ENCODE data around the gene TOB2. TPM values are rescaled to one million over a fixed set of nuclear protein-coding genes. Genes with fewer than 3 reads are reported as not detected.

The TOB2 gene
- total RNA-seq, 1 donor: 29.0 TPM

GRCh38 chr22:41398921-41399320 lies 47.7 kb downstream of the TOB2 start:
- Histone ChIP-seq H3K27ac (ENCODE audit: low read depth, low read length) (no peak overlapping the region), H3K4me1 (ENCODE audit: insufficient read depth, low read length) (peaks cover 14% of the 10 kb centered on the region), H3K9me3 (ENCODE audit: low read depth, low read length) (no peaks in the 10 kb centered on the region), H2AFZ (ENCODE audit: low read length) (no peak overlapping the region), H3K4me2 (ENCODE audit: insufficient read depth, low read length) (no peak overlapping the region), H3K4me3 (ENCODE audit: insufficient read depth, low read length) (no peak overlapping the region), H3K36me3 (ENCODE audit: insufficient read depth, low read length) (peaks cover 16% of the 10 kb centered on the region), H3K27me3 (ENCODE audit: insufficient read depth, low read length) (no peaks in the 10 kb centered on the region), H4K20me1 (ENCODE audit: insufficient read depth, low read length) (no peaks in the 10 kb centered on the region), H3K79me2 (ENCODE audit: insufficient read depth, low read length) (no peaks in the 10 kb centered on the region)
- no peak for TF ChIP-seq CTCF (IDR thresholded peaks at IDR 0.05; ENCODE audit: extremely low read depth, low read depth, low read length)
- peak; percentile 66 for DNase-seq (ENCODE audit: insufficient read length, low spot score, missing footprints)

- Histone ChIP-seq H3K9me3 (ENCODE audit: low read depth, low read length) (no peaks in the 10 kb centered on the region), H2AFZ (ENCODE audit: low read length) (no peak overlapping the region), H4K20me1 (ENCODE audit: insufficient read depth, low read length) (no peaks in the 10 kb centered on the region), H3K27me3 (ENCODE audit: insufficient read depth, low read length) (no peaks in the 10 kb centered on the region), H3K4me1 (ENCODE audit: insufficient read depth, low read length) (peaks cover 13% of the 10 kb centered on the region), H3K4me2 (ENCODE audit: insufficient read depth, low read length) (no peak overlapping the region), H3K36me3 (ENCODE audit: insufficient read depth, low read length) (peaks cover 16% of the 10 kb centered on the region), H3K79me2 (ENCODE audit: insufficient read depth, low read length) (no peaks in the 10 kb centered on the region), H3K4me3 (ENCODE audit: insufficient read depth, low read length) (no peak overlapping the region), H3K27ac (ENCODE audit: low read depth, low read length) (no peak overlapping the region)
- TF ChIP-seq CTCF (IDR thresholded peaks at IDR 0.05; ENCODE audit: extremely low read depth, low read depth, low read length): no peak
- peak; percentile 42 for DNase-seq (ENCODE audit: insufficient read length, low spot score, missing footprints)
These were observed 49.3 kb downstream of the TOB2 start for GRCh38 chr22:41397143-41397811.

GRCh38 chr22:41395531-41396240 lies 50.9 kb downstream of the TOB2 start:
- Histone ChIP-seq H3K4me2 (ENCODE audit: insufficient read depth, low read length) (no peak overlapping the region), H4K20me1 (ENCODE audit: insufficient read depth, low read length) (no peaks in the 10 kb centered on the region), H3K79me2 (ENCODE audit: insufficient read depth, low read length) (no peaks in the 10 kb centered on the region), H2AFZ (ENCODE audit: low read length) (no peak overlapping the region), H3K4me3 (ENCODE audit: insufficient read depth, low read length) (no peak overlapping the region), H3K27ac (ENCODE audit: low read depth, low read length) (no peak overlapping the region), H3K36me3 (ENCODE audit: insufficient read depth, low read length) (peaks cover 20% of the 10 kb centered on the region), H3K9me3 (ENCODE audit: low read depth, low read length) (no peaks in the 10 kb centered on the region), H3K4me1 (ENCODE audit: insufficient read depth, low read length) (peaks cover 7% of the 10 kb centered on the region), H3K27me3 (ENCODE audit: insufficient read depth, low read length) (no peaks in the 10 kb centered on the region)
- no peak for TF ChIP-seq CTCF (IDR thresholded peaks at IDR 0.05; ENCODE audit: extremely low read depth, low read depth, low read length)
- DNase-seq (ENCODE audit: insufficient read length, low spot score, missing footprints): peak; percentile 52

- no peak for TF ChIP-seq CTCF (IDR thresholded peaks at IDR 0.05; ENCODE audit: extremely low read depth, low read depth, low read length)
- Histone ChIP-seq H3K4me2 (ENCODE audit: insufficient read depth, low read length) (peak overlapping the region; percentile 16), H3K27me3 (ENCODE audit: insufficient read depth, low read length) (no peaks in the 10 kb centered on the region), H3K79me2 (ENCODE audit: insufficient read depth, low read length) (no peaks in the 10 kb centered on the region), H3K36me3 (ENCODE audit: insufficient read depth, low read length) (peaks cover 22% of the 10 kb centered on the region), H4K20me1 (ENCODE audit: insufficient read depth, low read length) (no peaks in the 10 kb centered on the region), H3K4me3 (ENCODE audit: insufficient read depth, low read length) (no peak overlapping the region), H3K9me3 (ENCODE audit: low read depth, low read length) (no peaks in the 10 kb centered on the region), H3K27ac (ENCODE audit: low read depth, low read length) (no peak overlapping the region), H2AFZ (ENCODE audit: low read length) (no peak overlapping the region), H3K4me1 (ENCODE audit: insufficient read depth, low read length) (peaks cover 7% of the 10 kb centered on the region)
- DNase-seq (ENCODE audit: insufficient read length, low spot score, missing footprints): peak; percentile 52
These were observed 52.6 kb downstream of the TOB2 start for GRCh38 chr22:41394012-41394356.
